ENCODE data around the gene TTC9C.

DNA sequence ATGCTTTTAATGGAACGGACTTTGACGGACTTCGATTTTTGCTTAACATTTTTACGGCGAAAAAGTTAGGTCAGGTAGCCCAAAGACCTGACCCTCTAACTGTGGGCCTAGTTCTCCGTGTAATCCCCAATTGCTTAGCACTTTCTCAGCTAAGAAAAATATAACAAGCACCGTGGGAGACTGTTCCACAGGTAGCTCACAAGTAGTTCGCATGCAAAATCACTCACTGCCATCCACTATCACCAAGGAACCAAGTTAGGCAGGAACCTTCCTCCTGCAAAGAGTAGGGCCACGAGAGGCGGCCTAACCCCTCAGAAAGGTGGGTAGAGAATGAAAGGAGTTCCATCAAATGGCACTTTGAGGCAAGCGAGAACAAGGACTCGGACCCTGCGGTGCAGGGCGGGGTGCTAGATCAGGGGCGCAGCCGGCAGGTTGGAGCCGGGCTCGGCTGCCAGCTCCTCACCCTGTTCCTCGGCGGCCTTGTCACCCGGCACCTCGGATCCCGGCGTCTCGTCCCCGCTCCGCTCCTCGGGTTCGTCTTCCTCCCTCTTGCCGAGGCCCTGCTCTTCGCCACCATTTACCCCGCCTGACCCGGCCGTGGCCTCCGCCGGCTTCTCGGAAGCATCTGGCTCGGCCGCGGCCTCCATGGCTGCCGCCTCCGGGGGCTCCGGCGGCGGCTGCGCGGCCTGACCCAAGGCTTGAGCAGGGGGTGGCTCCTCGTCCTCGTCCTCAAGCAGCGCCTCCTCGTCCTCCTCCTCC lies 2.0 kb upstream of the TTC9C start:
- TF ChIP-seq, protein P1, sequence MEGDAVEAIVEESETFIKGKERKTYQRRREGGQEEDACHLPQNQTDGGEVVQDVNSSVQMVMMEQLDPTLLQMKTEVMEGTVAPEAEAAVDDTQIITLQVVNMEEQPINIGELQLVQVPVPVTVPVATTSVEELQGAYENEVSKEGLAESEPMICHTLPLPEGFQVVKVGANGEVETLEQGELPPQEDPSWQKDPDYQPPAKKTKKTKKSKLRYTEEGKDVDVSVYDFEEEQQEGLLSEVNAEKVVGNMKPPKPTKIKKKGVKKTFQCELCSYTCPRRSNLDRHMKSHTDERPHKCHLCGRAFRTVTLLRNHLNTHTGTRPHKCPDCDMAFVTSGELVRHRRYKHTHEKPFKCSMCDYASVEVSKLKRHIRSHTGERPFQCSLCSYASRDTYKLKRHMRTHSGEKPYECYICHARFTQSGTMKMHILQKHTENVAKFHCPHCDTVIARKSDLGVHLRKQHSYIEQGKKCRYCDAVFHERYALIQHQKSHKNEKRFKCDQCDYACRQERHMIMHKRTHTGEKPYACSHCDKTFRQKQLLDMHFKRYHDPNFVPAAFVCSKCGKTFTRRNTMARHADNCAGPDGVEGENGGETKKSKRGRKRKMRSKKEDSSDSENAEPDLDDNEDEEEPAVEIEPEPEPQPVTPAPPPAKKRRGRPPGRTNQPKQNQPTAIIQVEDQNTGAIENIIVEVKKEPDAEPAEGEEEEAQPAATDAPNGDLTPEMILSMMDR (IDR thresholded peaks at IDR 0.05), result no peak
- TF ChIP-seq EZH2 (IDR thresholded peaks at IDR 0.05), result no peak
- no peak for TF ChIP-seq EZH2phosphoT487 (IDR thresholded peaks at IDR 0.05)

Measured in neural progenitor cell (in vitro differentiated cells).